ENCODE data around the gene CCNK.

- no peak for TF ChIP-seq CTCF (IDR thresholded peaks at IDR 0.05; ENCODE audit: insufficient read depth, low read length, poor library complexity, severe bottlenecking)
- no peak for TF ChIP-seq EZH2phosphoT487 (conservative IDR thresholded peaks at IDR 0.05; ENCODE audit: low read length)
Observed at GRCh38 chr14:99532310-99532709, 51.1 kb downstream of the CCNK start.

All from SU-DHL-6 (cell line).